ENCODE results near the gene TMEM244.
"Not testable (repeated sequence)": the region's sequence is repeated elsewhere in the genome, so short reads cannot be mapped to it uniquely, and the experiment has no call there.

TMEM244 gene

DNA sequence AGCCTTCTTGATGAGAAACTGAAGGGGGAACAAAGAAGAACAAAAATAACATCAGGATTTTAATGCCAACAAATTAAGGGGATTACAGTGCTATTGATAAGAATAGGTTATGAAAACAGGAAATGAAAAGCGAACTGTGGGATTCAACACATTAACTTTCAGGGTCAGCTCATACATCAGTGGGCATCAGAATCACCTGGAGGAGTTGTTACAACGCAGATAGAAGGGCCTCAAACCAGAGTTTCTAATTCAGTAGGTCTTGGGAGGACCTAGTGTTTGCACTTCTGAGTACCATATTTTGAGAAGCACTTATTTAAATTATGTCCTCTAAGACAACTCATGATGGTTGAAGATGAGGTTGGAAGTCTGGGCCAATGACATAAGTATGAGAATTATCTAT lies 5.6 kb upstream of the TMEM244 start:
- no peak for DNase-seq

- no peak for DNase-seq
These were observed 5.1 kb upstream of the TMEM244 start for GRCh38 chr6:129866256-129866655.

GRCh38 chr6:129865013-129865412 lies 3.9 kb upstream of the TMEM244 start:
- no peak for DNase-seq

DNA sequence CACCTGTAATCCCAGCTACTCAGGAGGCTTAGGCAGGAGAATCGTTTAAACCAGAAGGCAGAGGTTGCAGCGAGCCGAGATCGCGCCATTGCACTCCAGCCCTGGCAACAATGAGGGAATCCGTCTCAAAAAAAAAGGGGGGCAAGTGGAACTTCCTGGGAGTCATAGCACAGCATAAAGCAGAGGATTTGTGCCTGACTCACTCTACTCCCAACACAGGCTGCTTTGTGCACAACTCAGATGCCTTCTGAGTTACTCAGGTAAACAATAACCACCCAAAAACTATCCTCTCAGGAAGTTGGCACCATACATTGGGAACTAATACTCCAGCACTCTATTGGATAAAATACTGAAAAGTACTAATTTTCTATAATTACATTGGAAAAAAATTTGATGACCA lies 2.5 kb upstream of the TMEM244 start:
- no peak for DNase-seq

DNA sequence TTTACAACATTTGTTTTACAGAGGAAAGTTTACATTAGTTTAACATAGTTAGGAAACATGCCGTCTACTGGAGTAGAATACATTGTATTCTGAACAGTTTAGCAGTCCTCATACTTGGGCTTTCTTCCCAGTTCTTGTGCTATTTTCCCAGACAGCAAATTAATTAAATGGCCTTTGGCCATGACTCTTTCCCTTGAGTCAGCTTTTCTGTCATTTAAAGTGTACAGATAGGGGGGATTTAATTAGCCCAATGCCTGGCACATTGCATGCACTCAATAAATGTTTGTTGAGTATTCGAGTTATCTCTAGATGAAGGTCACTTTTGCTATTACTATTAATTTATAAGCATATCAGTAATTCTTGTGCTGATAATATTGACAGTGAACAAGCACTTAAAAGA lies 1.6 kb downstream of the TMEM244 start:
- no peak for DNase-seq

GRCh38 chr6:129857838-129858237 lies 3.3 kb downstream of the TMEM244 start:
- DNase-seq: no peak

GRCh38 chr6:129853996-129854711 lies 7.0 kb downstream of the TMEM244 start:
- no peak for DNase-seq

DNA sequence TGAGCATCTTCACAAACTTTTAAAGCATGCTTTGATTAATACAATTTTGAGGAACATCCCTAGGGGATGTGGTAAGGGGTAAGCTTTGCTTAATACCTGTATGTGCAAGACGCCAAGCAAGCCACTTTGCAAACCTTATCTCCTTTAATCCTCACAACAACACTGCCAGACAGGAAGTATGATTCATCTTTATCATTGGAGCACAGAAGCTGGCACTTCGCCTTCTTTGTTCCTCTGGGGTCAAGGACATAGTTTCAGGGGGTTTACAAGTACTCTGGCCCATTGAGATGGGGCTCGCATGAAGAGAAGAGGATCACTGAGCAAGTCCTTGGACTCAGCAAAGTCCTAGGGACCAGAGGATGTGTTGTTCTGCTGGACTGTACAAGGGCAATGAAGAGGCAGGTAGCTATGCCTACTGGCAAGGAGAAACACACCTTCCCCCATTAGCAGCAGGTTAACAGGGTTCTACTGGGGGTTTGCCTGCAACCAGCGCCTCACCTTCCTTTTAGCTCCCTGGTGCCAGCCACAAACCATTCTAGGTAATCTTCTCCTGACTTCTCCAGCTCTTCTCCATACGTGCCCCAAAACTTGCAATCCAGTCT lies 8.8 kb downstream of the TMEM244 start:
- DNase-seq: no peak

DNA sequence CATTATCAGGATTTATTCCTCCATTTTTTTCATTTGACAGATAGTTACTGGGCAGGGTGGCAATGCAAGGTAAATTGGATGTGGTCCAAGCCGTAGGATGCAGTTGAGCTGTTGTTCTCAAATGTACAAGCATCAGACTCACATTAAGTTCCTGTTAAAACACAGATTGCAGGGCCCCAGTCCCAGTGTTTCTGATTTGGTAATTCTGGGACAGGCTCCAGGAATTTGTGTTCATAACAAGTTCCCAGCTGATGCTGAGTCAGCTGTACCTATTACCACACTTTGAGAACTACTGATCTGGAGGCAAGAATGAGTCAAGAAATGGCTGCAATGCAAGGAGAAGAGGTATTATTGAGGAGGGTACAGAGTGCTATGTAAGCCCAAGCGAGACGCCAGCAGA lies 11.7 kb downstream of the TMEM244 start:
- peak in 3 of 4 experiments; percentile 14 to 31 (median 21) for DNase-seq

DNA sequence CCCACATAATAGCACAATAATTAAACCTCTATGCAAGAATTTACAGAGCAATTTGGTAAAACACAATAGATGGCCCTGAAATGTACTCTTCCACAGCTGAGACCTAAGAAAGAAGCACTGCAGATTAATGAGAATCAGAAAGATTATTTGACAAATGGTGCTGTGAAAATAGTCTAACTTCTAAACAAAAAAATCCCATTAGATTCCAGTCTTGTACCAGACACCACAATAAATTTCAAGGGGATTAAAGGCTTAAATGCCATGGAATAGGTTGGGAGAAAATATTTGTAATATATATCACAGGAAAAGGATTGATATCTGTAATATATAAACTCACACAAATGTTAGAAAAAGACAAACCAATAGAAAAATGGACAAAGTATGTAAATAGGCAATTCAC lies 14.4 kb downstream of the TMEM244 start:
- no peak for DNase-seq

GRCh38 chr6:129845696-129846095 lies 15.4 kb downstream of the TMEM244 start:
- DNase-seq: no peak

DNA sequence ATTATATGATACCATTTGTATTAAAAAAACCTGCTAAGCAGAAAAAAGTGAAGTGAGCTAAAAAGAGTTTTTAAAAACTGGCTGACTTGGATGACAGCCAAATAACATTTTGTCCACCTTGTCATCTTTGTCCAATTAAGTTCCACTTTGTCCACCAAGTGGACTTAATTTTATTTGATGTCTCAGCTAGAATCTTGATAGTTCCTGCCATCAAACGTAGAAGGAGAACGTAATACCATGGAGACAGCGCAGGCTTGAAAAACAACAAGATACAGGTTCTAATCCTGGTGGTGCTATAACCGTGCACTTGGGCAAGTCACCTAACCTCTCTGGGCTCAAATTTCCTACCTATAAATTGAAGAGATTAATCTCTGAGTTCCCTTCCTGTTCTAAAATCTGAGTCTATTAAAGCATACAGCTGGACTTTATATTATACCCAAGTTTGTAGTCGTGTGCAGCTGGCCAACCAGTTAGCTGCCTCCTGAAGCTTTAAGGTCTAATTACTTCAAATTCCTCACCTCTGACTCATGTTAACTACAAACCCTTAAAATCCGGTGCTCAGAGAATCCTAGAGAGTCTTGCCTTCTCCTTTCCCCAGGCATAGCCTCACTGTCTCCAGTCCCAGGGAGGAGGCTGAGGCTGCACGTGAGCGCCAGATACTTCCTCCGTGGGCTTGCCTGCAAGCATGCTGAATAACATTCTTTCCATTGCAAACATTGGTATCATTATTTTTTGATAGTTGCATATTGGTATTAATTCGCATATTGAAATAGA lies 16.8 kb downstream of the TMEM244 start:
- DNase-seq: no peak

DNA sequence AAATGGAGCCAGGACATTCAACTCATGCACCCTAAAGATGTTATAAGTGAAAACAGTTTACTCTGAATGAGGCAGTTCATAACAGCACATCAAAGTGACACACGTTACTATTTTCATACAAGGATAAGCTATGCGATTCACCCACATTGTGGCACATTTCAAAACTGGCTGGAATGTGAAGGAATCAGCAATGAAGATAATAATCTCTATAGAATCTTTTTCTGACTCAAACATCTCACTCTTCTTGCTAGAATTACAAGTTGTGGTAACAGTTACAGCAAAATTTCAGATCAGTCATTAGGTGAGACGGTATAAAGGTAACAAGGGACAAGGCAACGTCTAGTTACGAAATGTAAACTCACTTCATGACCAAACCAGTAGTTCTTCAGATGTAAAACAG lies 17.5 kb downstream of the TMEM244 start:
- no peak for DNase-seq

DNA sequence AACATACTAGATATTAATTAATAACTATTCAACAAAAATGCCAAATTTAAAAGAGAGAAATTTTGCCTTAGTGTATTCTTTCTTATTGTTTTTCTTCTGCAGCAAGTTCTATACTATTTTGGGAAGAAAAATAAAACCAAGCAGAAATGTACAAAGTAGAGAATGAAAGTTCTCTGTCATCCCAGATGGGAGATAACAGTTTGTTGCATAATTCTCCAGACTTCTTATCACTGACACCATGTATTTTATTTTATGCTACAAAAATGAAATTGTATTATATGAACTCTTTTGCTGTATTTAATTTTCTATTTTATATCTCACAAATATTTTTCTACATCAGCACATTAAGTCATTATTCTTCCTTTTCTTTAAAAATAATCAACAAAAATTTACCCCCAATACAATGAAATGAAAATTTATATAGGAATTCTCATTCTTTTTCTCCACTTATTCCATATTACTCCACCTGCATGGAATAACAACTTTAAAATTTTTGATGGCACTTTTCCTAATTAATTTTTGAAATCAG lies 18.2 kb downstream of the TMEM244 start:
- no peak for DNase-seq

GRCh38 chr6:129842137-129842536 lies 19.0 kb downstream of the TMEM244 start:
- DNase-seq: no peak

- DNase-seq: not testable (repeated sequence)
These were observed 21.6 kb downstream of the TMEM244 start for GRCh38 chr6:129839562-129839961.

- DNase-seq: no peak
These were observed 25.4 kb downstream of the TMEM244 start for GRCh38 chr6:129835691-129836090.

- DNase-seq: no peak
These were observed 28.8 kb downstream of the TMEM244 start for GRCh38 chr6:129832299-129832698.

DNA sequence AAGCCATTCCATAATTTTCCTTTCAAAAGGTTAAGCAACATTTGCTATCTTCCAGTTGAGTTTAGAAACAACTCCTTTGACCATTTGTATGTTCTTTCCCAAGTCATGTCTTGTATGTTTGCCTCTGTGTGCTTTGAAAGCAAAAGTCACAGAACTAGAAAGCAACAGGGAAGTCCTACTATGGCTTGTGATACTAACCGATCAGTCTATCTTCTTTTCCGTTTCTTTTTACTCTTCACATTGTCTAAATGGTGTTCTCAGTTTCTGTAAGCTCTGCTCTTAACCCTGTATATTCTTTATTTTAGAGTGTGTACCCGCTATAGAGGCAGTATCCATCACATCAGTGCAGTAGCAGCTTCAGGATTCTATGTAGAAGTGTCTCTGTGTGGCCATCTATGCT lies 32.9 kb downstream of the TMEM244 start:
- no peak for DNase-seq

DNA sequence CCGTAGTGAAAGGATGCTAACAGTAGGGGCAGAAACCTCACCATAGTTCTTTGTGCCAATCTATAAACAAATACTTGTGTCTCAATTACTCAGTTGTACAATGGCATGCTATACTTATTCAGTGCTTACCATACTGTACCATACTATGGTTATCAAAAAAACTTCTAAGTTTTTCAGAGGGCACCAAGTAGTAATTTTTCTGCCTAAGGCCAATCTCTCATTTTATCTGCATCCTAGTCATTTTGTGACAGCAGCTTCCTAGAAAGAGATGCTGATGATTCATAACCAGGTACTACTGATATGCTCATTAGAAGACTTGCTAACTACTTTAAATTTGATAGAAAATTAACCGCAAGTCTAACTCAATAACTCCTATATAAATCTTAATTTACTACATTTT lies 42.9 kb downstream of the TMEM244 start:
- DNase-seq: no peak

DNA sequence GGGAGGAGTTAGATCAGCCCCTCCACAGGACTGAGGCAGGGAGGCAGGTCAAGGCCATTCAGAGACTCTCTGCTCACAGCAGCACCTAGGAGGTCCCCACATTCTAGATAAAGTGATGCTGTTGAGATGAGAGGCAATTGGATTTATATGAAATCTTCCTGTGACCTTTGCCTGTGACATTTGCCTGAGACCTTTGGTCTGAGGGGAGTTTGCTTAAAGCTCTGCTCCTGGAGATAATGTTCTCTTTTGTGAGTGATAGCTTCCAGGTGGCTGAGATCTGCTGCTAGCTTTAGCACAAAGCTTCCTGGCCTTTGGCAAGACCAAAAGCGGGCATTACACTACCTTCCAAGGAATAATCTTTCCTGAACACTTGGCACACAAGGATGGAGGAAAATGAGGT lies 43.3 kb downstream of the TMEM244 start:
- no peak for DNase-seq

DNA sequence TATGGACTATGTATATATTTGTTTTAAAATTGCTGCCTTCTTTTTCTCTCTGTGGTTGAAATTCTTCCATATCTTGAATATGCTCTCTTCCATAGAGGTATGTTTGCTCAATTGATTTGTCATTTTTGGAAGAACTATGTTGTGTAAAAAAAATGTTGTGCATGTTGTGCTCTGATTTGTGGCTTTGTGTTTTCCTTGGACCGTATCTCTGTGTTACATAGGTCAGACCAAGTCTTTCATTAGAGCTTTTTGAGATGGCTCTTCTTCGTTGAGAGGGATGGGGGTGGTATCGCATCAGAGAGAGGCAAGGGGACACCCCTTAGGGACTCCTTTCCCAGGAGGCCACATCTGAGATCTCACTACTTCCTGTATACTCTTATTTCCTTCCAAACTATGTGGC lies 43.8 kb downstream of the TMEM244 start:
- no peak for DNase-seq

GRCh38 chr6:129812145-129812777 lies 48.9 kb downstream of the TMEM244 start:
- DNase-seq: no peak
